PC-3 (cell line): ENCODE results near the gene GRK7. TPM values are rescaled to one million over a fixed set of nuclear protein-coding genes. Genes with fewer than 3 reads are reported as not detected.
A peak's percentile ranks its signal among the peaks of the same experiment; 100 is the strongest.

Experiments used
- ATAC-seq: fragments of 200-7000 bp; cut with Tn5 transposase; 2 replicates; pipeline ENCODE4 v1.9.1; 2020; ENCODE audit warnings: mild to moderate bottlenecking, moderate library complexity
- Bru-seq: library from RNA; stranded (reverse); fragments of 400-500 nt; gene quantifications from one replicate; lab custom pipeline; 2021; lab: Mats Ljungman, UMichigan
- BruChase-seq, 2 experiments: library from RNA; stranded (reverse); fragments of 400-500 nt; gene quantifications; one replicate each; lab custom pipeline; 2021; lab: Mats Ljungman, UMichigan
- BruUV-seq: library from RNA; stranded (reverse); fragments of 400-500 nt; replicated peaks from 2 replicates; lab custom pipeline; 2021; lab: Mats Ljungman, UMichigan
- CTCF ChIA-PET: fragments of 300-600 bp; sonication (Branson Sonifier 250); formaldehyde crosslinking; loops from one replicate; lab custom pipeline; 2022; ENCODE audit warnings: antibody characterized with exemption; lab: Charles Lee
- POLR2A ChIA-PET: fragments of 300-600 bp; sonication (Branson Sonifier 250); formaldehyde crosslinking; loops from one replicate; lab custom pipeline; 2022; ENCODE audit warnings: antibody characterized with exemption; ENCODE audit not compliant: unreplicated experiment; lab: Charles Lee
- DNase-seq: peaks from one replicate; pipeline ENCODE4 v3.0.0-alpha.2; 2015
- H2AFZ ChIP-seq: fragments of 300-600 bp; sonication (generic); 2 replicates; pipeline ENCODE4 v1.6.0; 2016; ENCODE audit warnings: antibody characterized with exemption, low read length
- H3F3A ChIP-seq: fragments of 300-600 bp; sonication (generic); one replicate; pipeline ENCODE4 v1.6.0; 2017; ENCODE audit warnings: antibody characterized with exemption, low read length, control low read depth, mild to moderate bottlenecking; ENCODE audit not compliant: unreplicated experiment
- H3K27ac ChIP-seq: fragments of 300-600 bp; sonication (generic); 2 replicates; pipeline ENCODE4 v1.5.1; 2016; ENCODE audit warnings: mild to moderate bottlenecking, low read length
- H3K27me3 ChIP-seq: fragments of 300-600 bp; sonication (generic); 2 replicates; pipeline ENCODE4 v1.6.1; 2016; ENCODE audit warnings: low read length, mixed read lengths
- H3K36me3 ChIP-seq: fragments of 300-600 bp; sonication (generic); 2 replicates; pipeline ENCODE4 v1.6.1; 2016; ENCODE audit warnings: low read depth, mixed run types, low read length, mixed read lengths
- H3K4me1 ChIP-seq: fragments of 300-600 bp; sonication (generic); 2 replicates; pipeline ENCODE4 v1.5.1; 2016; ENCODE audit warnings: low read length; ENCODE audit not compliant: insufficient read depth
- H3K4me2 ChIP-seq: fragments of 300-600 bp; sonication (generic); 2 replicates; pipeline ENCODE4 v1.6.0; 2016; ENCODE audit warnings: low read length
- H3K4me3 ChIP-seq: fragments of 300-600 bp; sonication (generic); 2 replicates; pipeline ENCODE4 v1.5.1; 2016; ENCODE audit warnings: mild to moderate bottlenecking, low read length, mixed read lengths
- H3K79me2 ChIP-seq: fragments of 300-600 bp; sonication (generic); 2 replicates; pipeline ENCODE4 v1.6.1; 2017; ENCODE audit warnings: low read length, mixed read lengths
- H3K9ac ChIP-seq: fragments of 300-600 bp; sonication (generic); 2 replicates; pipeline ENCODE4 v1.6.0; 2016; ENCODE audit warnings: mild to moderate bottlenecking, low read length
- H3K9me2 ChIP-seq: fragments of 300-600 bp; sonication (generic); replicated peaks from 2 replicates; pipeline ENCODE4 v1.6.1; 2016; ENCODE audit warnings: mixed run types, low read length, mixed read lengths
- H3K9me3 ChIP-seq: fragments of 300-600 bp; sonication (generic); 2 replicates; pipeline ENCODE4 v1.6.1; 2016; ENCODE audit warnings: low read length, mixed read lengths
- H4K20me1 ChIP-seq: fragments of 300-600 bp; sonication (generic); 2 replicates; pipeline ENCODE4 v1.6.1; 2016; ENCODE audit warnings: low read length, mixed read lengths
- CTCF ChIP-seq: fragments of 300-600 bp; sonication (generic); conservative IDR thresholded peaks from 2 replicates; pipeline ENCODE4 v1.5.1; 2017; ENCODE audit warnings: antibody characterized with exemption, low read depth, mild to moderate bottlenecking, low read length
- EZH2 ChIP-seq: fragments of 300-600 bp; sonication (generic); IDR thresholded peaks from one replicate; pipeline ENCODE4 v1.6.1; 2017; ENCODE audit warnings: antibody characterized with exemption, mild to moderate bottlenecking, low read length; ENCODE audit not compliant: unreplicated experiment
- EZH2phosphoT487 ChIP-seq: fragments of 300-600 bp; sonication (generic); IDR thresholded peaks from 2 replicates; pipeline ENCODE4 v1.6.1; 2018; ENCODE audit warnings: mild to moderate bottlenecking, antibody characterized with exemption, low read length, borderline replicate concordance
- intact Hi-C: fragments of 100-400 bp; cut with micrococcal nuclease; formaldehyde crosslinking; loops from 2 replicates; pipeline ENCODE4 v1.9.0; 2023
- long read RNA-seq: library from polyadenylated mRNA; unstranded; transcript quantifications from one replicate; pipeline ENCODE4 v2.0.0, GENCODE V29; 2021; ENCODE audit not compliant: unreplicated experiment
- total RNA-seq: library from RNA; depleted of rRNA; stranded (reverse); fragments of >200 nt; gene quantifications from 2 replicates; pipeline ENCODE4 v1.2.3, GENCODE V29; 2014; rRNA removed

Gene GRK7
- total RNA-seq (0.12 TPM in 1 of 2 replicates, not detected in the other), Bru-seq, nascent RNA (percentile 10 among the genes with signal in this experiment), BruChase-seq, experiment 1, labeled RNA remaining after a 6-hour chase (percentile 50 among the genes with signal in this experiment), BruChase-seq, experiment 2, labeled RNA remaining after a 2-hour chase (percentile 50 among the genes with signal in this experiment)
- long read RNA-seq = 0 reads

- intact Hi-C loops = no loop called here
- Histone ChIP-seq H3K9me2 (no peaks in the 10 kb centered on the region), H3K79me2 (no peaks in the 10 kb centered on the region), H2AFZ (no peak within 1 kb of the TSS), H4K20me1 (no peaks in the 10 kb centered on the region), H3K4me1 (no peaks in the 10 kb centered on the region), H3K4me3 (no peak within 1 kb of the TSS), H3K9me3 (no peaks in the 10 kb centered on the region), H3K27me3 (no peaks in the 10 kb centered on the region), H3K9ac (no peak within 1 kb of the TSS), H3K27ac (no peak within 1 kb of the TSS), H3K36me3 (no peaks in the 10 kb centered on the region), H3K4me2 (no peak within 1 kb of the TSS), H3F3A (no peaks in the 10 kb centered on the region)
- ATAC-seq = no peak
- POLR2A ChIA-PET = no interaction called here
- no TSS peak for BruUV-seq
- no peak for TF ChIP-seq EZH2phosphoT487
- TF ChIP-seq CTCF = no peak
- TF ChIP-seq EZH2 = no peak
- CTCF ChIA-PET = no interaction called here
- DNase-seq = no peak
Observed at GRCh38 chr3:141763088-141763750, at the start of gene GRK7. TSS of gene GRK7 (plus strand) at chr3:141763408. CDS start at chr3:141778285, 14,877 bp downstream.

GRCh38 chr3:141714671-141715070, 48.5 kb upstream of the GRK7 start:
- Histone ChIP-seq H3K4me3 (no peak overlapping the region), H3K36me3 (no peaks in the 10 kb centered on the region), H4K20me1 (no peaks in the 10 kb centered on the region), H2AFZ (no peak overlapping the region), H3K4me1 (peaks cover 11% of the 10 kb centered on the region), H3K27me3 (no peaks in the 10 kb centered on the region), H3F3A (no peaks in the 10 kb centered on the region), H3K79me2 (no peaks in the 10 kb centered on the region), H3K9me2 (no peaks in the 10 kb centered on the region), H3K27ac (no peak overlapping the region), H3K9me3 (no peaks in the 10 kb centered on the region), H3K4me2 (no peak overlapping the region), H3K9ac (no peak overlapping the region)
- ChIA-PET POLR2A (no interaction called here), CTCF (no interaction called here)
- no peak for DNase-seq
- no peak for TF ChIP-seq EZH2
- no peak for TF ChIP-seq CTCF
- no peak for TF ChIP-seq EZH2phosphoT487
- ATAC-seq = no peak
- no TSS peak for BruUV-seq
- intact Hi-C loops = no loop called here

GRCh38 chr3:141722081-141722480, 41.1 kb upstream of the GRK7 start:
- Histone ChIP-seq H3K4me1 (no peaks in the 10 kb centered on the region), H3K9me3 (no peaks in the 10 kb centered on the region), H3K79me2 (no peaks in the 10 kb centered on the region), H4K20me1 (no peaks in the 10 kb centered on the region), H3K27me3 (no peaks in the 10 kb centered on the region), H3K9ac (no peak overlapping the region), H3K27ac (no peak overlapping the region), H3K9me2 (no peaks in the 10 kb centered on the region), H3K36me3 (no peaks in the 10 kb centered on the region), H3K4me2 (no peak overlapping the region), H2AFZ (no peak overlapping the region), H3F3A (no peaks in the 10 kb centered on the region), H3K4me3 (no peak overlapping the region)
- ChIA-PET CTCF (no interaction called here), POLR2A (no interaction called here)
- no peak for DNase-seq
- TF ChIP-seq CTCF (no peak), EZH2phosphoT487 (no peak), EZH2 (no peak)
- intact Hi-C loops = no loop called here
- no TSS peak for BruUV-seq
- no peak for ATAC-seq
